Measurements from ENCODE around the gene CAPN14.

The CAPN14 gene

GRCh38 chr2:31205186-31205585 lies 12.1 kb downstream of the CAPN14 start:
- H3K27me3 ChIP-seq (replicated peaks; ENCODE audit: insufficient read depth, low read length), result no peaks in the 10 kb centered on the region
- H3K4me3 ChIP-seq (ENCODE audit: low read length), result no peak overlapping the region
- no peak for TF ChIP-seq EZH2 (optimal IDR thresholded peaks at IDR 0.05; ENCODE audit: low read depth, low read length)
- no peak for TF ChIP-seq EZH2phosphoT487 (IDR thresholded peaks at IDR 0.05; ENCODE audit: low read length)
- TF ChIP-seq, protein P1, sequence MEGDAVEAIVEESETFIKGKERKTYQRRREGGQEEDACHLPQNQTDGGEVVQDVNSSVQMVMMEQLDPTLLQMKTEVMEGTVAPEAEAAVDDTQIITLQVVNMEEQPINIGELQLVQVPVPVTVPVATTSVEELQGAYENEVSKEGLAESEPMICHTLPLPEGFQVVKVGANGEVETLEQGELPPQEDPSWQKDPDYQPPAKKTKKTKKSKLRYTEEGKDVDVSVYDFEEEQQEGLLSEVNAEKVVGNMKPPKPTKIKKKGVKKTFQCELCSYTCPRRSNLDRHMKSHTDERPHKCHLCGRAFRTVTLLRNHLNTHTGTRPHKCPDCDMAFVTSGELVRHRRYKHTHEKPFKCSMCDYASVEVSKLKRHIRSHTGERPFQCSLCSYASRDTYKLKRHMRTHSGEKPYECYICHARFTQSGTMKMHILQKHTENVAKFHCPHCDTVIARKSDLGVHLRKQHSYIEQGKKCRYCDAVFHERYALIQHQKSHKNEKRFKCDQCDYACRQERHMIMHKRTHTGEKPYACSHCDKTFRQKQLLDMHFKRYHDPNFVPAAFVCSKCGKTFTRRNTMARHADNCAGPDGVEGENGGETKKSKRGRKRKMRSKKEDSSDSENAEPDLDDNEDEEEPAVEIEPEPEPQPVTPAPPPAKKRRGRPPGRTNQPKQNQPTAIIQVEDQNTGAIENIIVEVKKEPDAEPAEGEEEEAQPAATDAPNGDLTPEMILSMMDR (IDR thresholded peaks at IDR 0.05; ENCODE audit: low read length), result no peak
- H3K4me1 ChIP-seq (ENCODE audit: low read length), result peaks cover 25% of the 10 kb centered on the region
- H2AFZ ChIP-seq (ENCODE audit: low read length), result no peak overlapping the region
- H3K79me2 ChIP-seq (ENCODE audit: low read length), result no peaks in the 10 kb centered on the region
- no peak overlapping the region for H3K27ac ChIP-seq (ENCODE audit: low read length)
- no peak for DNase-seq
- H3K9me2 ChIP-seq (replicated peaks; ENCODE audit: insufficient read depth, low read length), result no peaks in the 10 kb centered on the region
- H3K9me3 ChIP-seq (replicated peaks; ENCODE audit: insufficient read depth, low read length), result no peaks in the 10 kb centered on the region
- H3K9ac ChIP-seq (ENCODE audit: low read length), result no peak overlapping the region
- no peaks in the 10 kb centered on the region for H4K20me1 ChIP-seq (ENCODE audit: insufficient read depth, low read length)
- H3K4me2 ChIP-seq (ENCODE audit: low read depth, low read length), result no peak overlapping the region
- H3K36me3 ChIP-seq (replicated peaks; ENCODE audit: insufficient read depth, low read length), result no peaks in the 10 kb centered on the region
- H3F3A ChIP-seq (ENCODE audit: insufficient read depth, low read length), result peaks cover 9% of the 10 kb centered on the region; the same call in 1 of the 2 replicates

DNA sequence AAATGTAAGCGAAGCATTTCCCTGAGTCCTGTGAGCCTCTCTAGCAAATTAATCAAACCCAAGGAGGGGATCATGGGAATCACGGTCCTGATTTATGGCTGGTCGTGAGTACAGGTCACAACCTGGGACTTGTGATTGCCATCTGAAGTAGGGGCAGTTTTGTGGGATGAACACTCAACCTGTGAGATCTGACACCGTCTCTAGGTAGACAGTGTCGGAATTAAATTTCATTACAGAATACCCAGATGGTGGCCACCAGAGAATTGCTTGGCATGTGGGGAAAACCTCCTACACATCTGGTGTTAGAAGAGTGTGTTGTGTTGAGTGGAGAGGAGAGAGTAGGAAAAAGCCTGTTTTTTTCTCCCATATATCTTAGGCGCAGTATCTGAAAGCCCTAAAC lies 12.5 kb downstream of the CAPN14 start:
- Histone ChIP-seq H3K9ac (ENCODE audit: low read length) (no peak overlapping the region), H3K27ac (ENCODE audit: low read length) (no peak overlapping the region), H3K27me3 (replicated peaks; ENCODE audit: insufficient read depth, low read length) (no peaks in the 10 kb centered on the region), H3K79me2 (ENCODE audit: low read length) (no peaks in the 10 kb centered on the region), H3K4me3 (ENCODE audit: low read length) (no peak overlapping the region), H3K4me1 (ENCODE audit: low read length) (peaks cover 25% of the 10 kb centered on the region), H3F3A (ENCODE audit: insufficient read depth, low read length) (peaks cover 9% of the 10 kb centered on the region; the same call in 1 of the 2 replicates), H3K9me3 (replicated peaks; ENCODE audit: insufficient read depth, low read length) (no peaks in the 10 kb centered on the region), H2AFZ (ENCODE audit: low read length) (no peak overlapping the region), H4K20me1 (ENCODE audit: insufficient read depth, low read length) (no peaks in the 10 kb centered on the region), H3K4me2 (ENCODE audit: low read depth, low read length) (no peak overlapping the region), H3K9me2 (replicated peaks; ENCODE audit: insufficient read depth, low read length) (no peaks in the 10 kb centered on the region), H3K36me3 (replicated peaks; ENCODE audit: insufficient read depth, low read length) (no peaks in the 10 kb centered on the region)
- TF ChIP-seq, protein P1 (IDR thresholded peaks at IDR 0.05; ENCODE audit: low read length), result no peak
- no peak for TF ChIP-seq EZH2 (optimal IDR thresholded peaks at IDR 0.05; ENCODE audit: low read depth, low read length)
- no peak for TF ChIP-seq EZH2phosphoT487 (IDR thresholded peaks at IDR 0.05; ENCODE audit: low read length)
- no peak for DNase-seq

DNA sequence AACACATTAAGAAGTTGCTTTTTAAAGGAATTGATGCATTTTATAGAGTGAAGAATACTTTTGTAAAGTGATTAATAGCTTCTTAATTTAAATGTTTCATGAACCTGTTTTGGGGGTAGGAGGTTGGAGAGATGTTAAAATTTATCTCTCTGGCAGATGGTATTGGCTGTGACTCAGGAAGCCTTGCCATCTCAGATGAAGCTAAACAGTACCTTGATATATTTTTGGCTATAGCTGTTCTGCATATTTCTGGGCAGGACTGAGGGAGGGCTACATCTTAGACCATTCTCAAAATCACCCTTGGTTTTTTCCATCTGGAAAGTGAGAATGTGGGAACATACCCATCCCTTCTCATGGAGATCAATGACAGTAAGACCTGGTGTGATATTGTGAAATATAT lies 13.4 kb downstream of the CAPN14 start:
- H3K27ac ChIP-seq (ENCODE audit: low read length), result no peak overlapping the region
- no peak overlapping the region for H3K4me3 ChIP-seq (ENCODE audit: low read length)
- no peaks in the 10 kb centered on the region for H4K20me1 ChIP-seq (ENCODE audit: insufficient read depth, low read length)
- H3F3A ChIP-seq (ENCODE audit: insufficient read depth, low read length), result peaks cover 9% of the 10 kb centered on the region; the same call in 1 of the 2 replicates
- no peaks in the 10 kb centered on the region for H3K9me2 ChIP-seq (replicated peaks; ENCODE audit: insufficient read depth, low read length)
- no peaks in the 10 kb centered on the region for H3K27me3 ChIP-seq (replicated peaks; ENCODE audit: insufficient read depth, low read length)
- no peaks in the 10 kb centered on the region for H3K36me3 ChIP-seq (replicated peaks; ENCODE audit: insufficient read depth, low read length)
- H3K4me2 ChIP-seq (ENCODE audit: low read depth, low read length), result no peak overlapping the region
- H3K4me1 ChIP-seq (ENCODE audit: low read length), result peaks cover 25% of the 10 kb centered on the region
- H3K79me2 ChIP-seq (ENCODE audit: low read length), result no peaks in the 10 kb centered on the region
- no peak for DNase-seq
- no peak overlapping the region for H2AFZ ChIP-seq (ENCODE audit: low read length)
- H3K9ac ChIP-seq (ENCODE audit: low read length), result no peak overlapping the region
- TF ChIP-seq EZH2phosphoT487 (IDR thresholded peaks at IDR 0.05; ENCODE audit: low read length) (no peak), EZH2 (optimal IDR thresholded peaks at IDR 0.05; ENCODE audit: low read depth, low read length) (no peak)
- TF ChIP-seq, protein P1 (IDR thresholded peaks at IDR 0.05; ENCODE audit: low read length), result no peak
- no peaks in the 10 kb centered on the region for H3K9me3 ChIP-seq (replicated peaks; ENCODE audit: insufficient read depth, low read length)

Data from MM.1S (cell line).